Mesodermal cell (in vitro differentiated cells): ENCODE results near the gene TRPM8.

ENCODE experiments used
- H3K27ac ChIP-seq: 2 replicates; pipeline ENCODE4 v1.7.0; 2013; ENCODE audit warnings: mild to moderate bottlenecking, low read depth, low read length, moderate library complexity; ENCODE audit not compliant: severe bottlenecking
- H3K36me3 ChIP-seq: 2 replicates; pipeline ENCODE4 v1.7.1; 2013; ENCODE audit warnings: mild to moderate bottlenecking, low read length, moderate library complexity; ENCODE audit not compliant: control insufficient read depth, insufficient read depth
- H3K4me1 ChIP-seq: one replicate; pipeline ENCODE4 v1.7.1; 2013; ENCODE audit warnings: mild to moderate bottlenecking, low read length; ENCODE audit not compliant: insufficient read depth, control insufficient read depth, poor library complexity, severe bottlenecking
- H3K4me3 ChIP-seq: 2 replicates; pipeline ENCODE4 v1.7.0; 2013; ENCODE audit warnings: low read length, control low read depth, mild to moderate bottlenecking; ENCODE audit not compliant: insufficient read depth, poor library complexity, severe bottlenecking; ENCODE audit errors: extremely low read depth
- H3K9me3 ChIP-seq: 2 replicates; pipeline ENCODE4 v1.7.1; 2013; ENCODE audit warnings: mild to moderate bottlenecking, low read length, moderate library complexity; ENCODE audit not compliant: control insufficient read depth
- WGBS, 2 experiments: methylation state at CpG; one replicate each; pipeline ENCODE4 v1.1.5; 2013; ENCODE audit warnings: missing lambda C conversion rate in 2 of 2; ENCODE audit not compliant: insufficient coverage in 2 of 2; 5-methylcytosine and 5-hydroxymethylcytosine counted together

The TRPM8 gene

GRCh38 chr2:233988581-233988980, 71.4 kb downstream of the TRPM8 start:
- no peaks in the 10 kb centered on the region for H3K4me1 ChIP-seq
- H3K36me3 ChIP-seq = no peaks in the 10 kb centered on the region
- H3K4me3 ChIP-seq = no peak overlapping the region
- H3K9me3 ChIP-seq = peaks cover 7% of the 10 kb centered on the region
- H3K27ac ChIP-seq = no peak overlapping the region
- 94% methylated on average over 2 of the region's 2 CpGs; no CpG with 5 or more reads in 1 of the 2 experiments for WGBS, 2 experiments

- no peak overlapping the region for H3K27ac ChIP-seq
Measured at GRCh38 chr2:233989221-233989858, 72.2 kb downstream of the TRPM8 start.

GRCh38 chr2:233990261-233990798, 73.2 kb downstream of the TRPM8 start:
- Histone ChIP-seq H3K4me1 (no peaks in the 10 kb centered on the region), H3K36me3 (no peaks in the 10 kb centered on the region), H3K27ac (no peak overlapping the region), H3K4me3 (no peak overlapping the region), H3K9me3 (peaks cover 7% of the 10 kb centered on the region)
- 84% methylated on average over 2 to 3 of the region's 6 CpGs for WGBS, 2 experiments

More at GRCh38 chr2:233989221-233989858, 72.2 kb downstream of the TRPM8 start:
- 84 to 97% methylated on average over 12 to 13 of the region's 13 CpGs for WGBS, 2 experiments
- Histone ChIP-seq H3K36me3 (no peaks in the 10 kb centered on the region), H3K4me3 (no peak overlapping the region), H3K4me1 (no peaks in the 10 kb centered on the region), H3K9me3 (peaks cover 7% of the 10 kb centered on the region)

GRCh38 chr2:233991196-233991595, 74.0 kb downstream of the TRPM8 start:
- H3K36me3 ChIP-seq = no peaks in the 10 kb centered on the region
- WGBS, 2 experiments = 80 to 91% methylated on average over 4 of the region's 7 CpGs
- no peak overlapping the region for H3K27ac ChIP-seq
- no peak overlapping the region for H3K4me3 ChIP-seq
- no peaks in the 10 kb centered on the region for H3K4me1 ChIP-seq
- H3K9me3 ChIP-seq = peaks cover 7% of the 10 kb centered on the region

GRCh38 chr2:233992513-233993217, 75.5 kb downstream of the TRPM8 start:
- 91 to 100% methylated on average over 4 to 6 of the region's 7 CpGs for WGBS, 2 experiments
- no peak overlapping the region for H3K4me3 ChIP-seq
- no peaks in the 10 kb centered on the region for H3K36me3 ChIP-seq

GRCh38 chr2:233993461-233993860, 76.3 kb downstream of the TRPM8 start:
- 71 to 80% methylated on average over 1 of the region's 1 CpG for WGBS, 2 experiments
- Histone ChIP-seq H3K27ac (no peak overlapping the region), H3K4me3 (no peak overlapping the region), H3K4me1 (no peaks in the 10 kb centered on the region), H3K9me3 (peaks cover 7% of the 10 kb centered on the region), H3K36me3 (no peaks in the 10 kb centered on the region)

More at GRCh38 chr2:233992513-233993217, 75.5 kb downstream of the TRPM8 start:
- Histone ChIP-seq H3K4me1 (no peaks in the 10 kb centered on the region), H3K27ac (no peak overlapping the region), H3K9me3 (peaks cover 7% of the 10 kb centered on the region)

GRCh38 chr2:233994151-233994550, 77.0 kb downstream of the TRPM8 start:
- 71 to 84% methylated on average over 5 of the region's 5 CpGs for WGBS, 2 experiments
- H3K36me3 ChIP-seq = no peaks in the 10 kb centered on the region
- no peak overlapping the region for H3K27ac ChIP-seq
- peaks cover 7% of the 10 kb centered on the region for H3K9me3 ChIP-seq
- no peaks in the 10 kb centered on the region for H3K4me1 ChIP-seq
- H3K4me3 ChIP-seq = no peak overlapping the region

GRCh38 chr2:233996000-233996399, 78.8 kb downstream of the TRPM8 start:
- Histone ChIP-seq H3K36me3 (no peaks in the 10 kb centered on the region), H3K4me1 (no peaks in the 10 kb centered on the region), H3K9me3 (peaks cover 7% of the 10 kb centered on the region), H3K4me3 (no peak overlapping the region), H3K27ac (no peak overlapping the region)
- 92 to 96% methylated on average over 5 of the region's 5 CpGs for WGBS, 2 experiments

GRCh38 chr2:233996461-233996860, 79.3 kb downstream of the TRPM8 start:
- H3K27ac ChIP-seq = no peak overlapping the region
- no peaks in the 10 kb centered on the region for H3K4me1 ChIP-seq
- no peaks in the 10 kb centered on the region for H3K36me3 ChIP-seq
- no peak overlapping the region for H3K4me3 ChIP-seq
- peaks cover 7% of the 10 kb centered on the region for H3K9me3 ChIP-seq
- 85 to 86% methylated on average over 4 to 5 of the region's 5 CpGs for WGBS, 2 experiments

GRCh38 chr2:233997707-233998106, 80.5 kb downstream of the TRPM8 start:
- no peak overlapping the region for H3K27ac ChIP-seq

GRCh38 chr2:233999182-233999581, 82.0 kb downstream of the TRPM8 start:
- H3K27ac ChIP-seq = no peak overlapping the region
- no peak overlapping the region for H3K4me3 ChIP-seq
- no peaks in the 10 kb centered on the region for H3K9me3 ChIP-seq
- whole genome bisulfite sequencing, 2 experiments = 66 to 80% methylated on average over 6 to 10 of the region's 10 CpGs
- H3K4me1 ChIP-seq = peaks cover 5% of the 10 kb centered on the region
- H3K36me3 ChIP-seq = no peaks in the 10 kb centered on the region

More at GRCh38 chr2:233997707-233998106, 80.5 kb downstream of the TRPM8 start:
- no peaks in the 10 kb centered on the region for H3K4me1 ChIP-seq
- H3K36me3 ChIP-seq = no peaks in the 10 kb centered on the region
- 82 to 100% methylated on average over 1 of the region's 1 CpG for WGBS, 2 experiments
- peaks cover 5% of the 10 kb centered on the region for H3K9me3 ChIP-seq
- H3K4me3 ChIP-seq = no peak overlapping the region
